ENCODE data around the gene SERAC1. TPM values are rescaled to one million over a fixed set of nuclear protein-coding genes. Genes with fewer than 3 reads are reported as not detected.

The SERAC1 gene
- total RNA-seq, 1 donor from 2014 or later: 10.1 TPM

- TF ChIP-seq CTCF (IDR thresholded peaks at IDR 0.05): no peak
- no peak for TF ChIP-seq POLR2A (IDR thresholded peaks at IDR 0.05)
- no peak for TF ChIP-seq POLR2AphosphoS5 (IDR thresholded peaks at IDR 0.05; ENCODE audit: insufficient read depth in 1 of 2, low read depth in 1 of 2)
- Histone ChIP-seq H3K9me3 (no peaks in the 10 kb centered on the region), H3K27ac (no peak overlapping the region), H3K36me3 (no peaks in the 10 kb centered on the region), H3K4me1 (no peaks in the 10 kb centered on the region), H3K4me3 (no peak overlapping the region), H3K27me3 (no peaks in the 10 kb centered on the region)
- no peak for DNase-seq (ENCODE audit: extremely low spot score in 2 of 2)
- intact Hi-C loops (cut with DNase I): no loop called here
These were observed 42.8 kb downstream of the SERAC1 start for GRCh38 chr6:158125271-158125670.

GRCh38 chr6:158124288-158124687, 43.8 kb downstream of the SERAC1 start:
- no peaks in the 10 kb centered on the region for H3K36me3 ChIP-seq
- intact Hi-C loops (cut with DNase I): no loop called here
- no peaks in the 10 kb centered on the region for H3K27me3 ChIP-seq
- no peaks in the 10 kb centered on the region for H3K9me3 ChIP-seq
- no peak for TF ChIP-seq CTCF (IDR thresholded peaks at IDR 0.05)
- no peak for TF ChIP-seq POLR2A (IDR thresholded peaks at IDR 0.05)
- H3K4me3 ChIP-seq: no peak overlapping the region
- H3K27ac ChIP-seq: no peak overlapping the region
- DNase-seq (ENCODE audit: extremely low spot score in 2 of 2): no peak
- H3K4me1 ChIP-seq: no peaks in the 10 kb centered on the region

- intact Hi-C loops (cut with DNase I): no loop called here
- DNase-seq (ENCODE audit: extremely low spot score in 2 of 2): no peak
- TF ChIP-seq POLR2A (IDR thresholded peaks at IDR 0.05) (no peak), CTCF (IDR thresholded peaks at IDR 0.05) (no peak)
- Histone ChIP-seq H3K36me3 (peaks cover 0 to 4% of the 10 kb centered on the region in 2 donors), H3K27me3 (no peaks in the 10 kb centered on the region), H3K9me3 (no peaks in the 10 kb centered on the region), H3K4me3 (no peak overlapping the region), H3K4me1 (no peaks in the 10 kb centered on the region), H3K27ac (no peak overlapping the region)
These were observed 46.0 kb downstream of the SERAC1 start for GRCh38 chr6:158122048-158122447.

GRCh38 chr6:158121335-158121734, 46.7 kb downstream of the SERAC1 start:
- intact Hi-C loops (cut with DNase I): no loop called here
- Histone ChIP-seq H3K9me3 (no peaks in the 10 kb centered on the region), H3K27ac (no peak overlapping the region), H3K27me3 (no peaks in the 10 kb centered on the region), H3K4me3 (no peak overlapping the region), H3K4me1 (no peaks in the 10 kb centered on the region), H3K36me3 (peaks cover 0 to 4% of the 10 kb centered on the region in 2 donors)
- no peak for DNase-seq (ENCODE audit: extremely low spot score in 2 of 2)
- TF ChIP-seq CTCF (IDR thresholded peaks at IDR 0.05) (no peak), POLR2A (IDR thresholded peaks at IDR 0.05) (no peak), POLR2AphosphoS5 (IDR thresholded peaks at IDR 0.05; ENCODE audit: insufficient read depth in 1 of 2, low read depth in 1 of 2) (no peak)

GRCh38 chr6:158118886-158119285, 49.2 kb downstream of the SERAC1 start:
- intact Hi-C loops (cut with DNase I): no loop called here
- no peak for TF ChIP-seq POLR2A (IDR thresholded peaks at IDR 0.05)
- TF ChIP-seq POLR2AphosphoS5 (IDR thresholded peaks at IDR 0.05; ENCODE audit: insufficient read depth in 1 of 2, low read depth in 1 of 2): no peak
- no peak for TF ChIP-seq CTCF (IDR thresholded peaks at IDR 0.05)
- H3K27me3 ChIP-seq: no peaks in the 10 kb centered on the region
- H3K4me1 ChIP-seq: no peaks in the 10 kb centered on the region
- H3K9me3 ChIP-seq: no peaks in the 10 kb centered on the region
- DNase-seq (ENCODE audit: extremely low spot score in 2 of 2): no peak
- H3K27ac ChIP-seq: no peak overlapping the region
- no peak overlapping the region for H3K4me3 ChIP-seq
- peaks cover 0 to 4% of the 10 kb centered on the region in 2 donors for H3K36me3 ChIP-seq
